NOMO-1 treated with dmso at 0.1 percent for 144 hours (cell line): Measurements from ENCODE around the gene ZNF486.
"Not testable (repeated sequence)": the region's sequence is repeated elsewhere in the genome, so short reads cannot be mapped to it uniquely, and the experiment has no call there.

Experiments
- DNase-seq: peaks from one replicate; lab custom pipeline; 2025; ENCODE audit not compliant: unreplicated experiment; lab: John Stamatoyannopoulos, UW

The ZNF486 gene

GRCh38 chr19:20233105-20233504 lies 66.1 kb downstream of the ZNF486 start:
- no peak for DNase-seq

DNA sequence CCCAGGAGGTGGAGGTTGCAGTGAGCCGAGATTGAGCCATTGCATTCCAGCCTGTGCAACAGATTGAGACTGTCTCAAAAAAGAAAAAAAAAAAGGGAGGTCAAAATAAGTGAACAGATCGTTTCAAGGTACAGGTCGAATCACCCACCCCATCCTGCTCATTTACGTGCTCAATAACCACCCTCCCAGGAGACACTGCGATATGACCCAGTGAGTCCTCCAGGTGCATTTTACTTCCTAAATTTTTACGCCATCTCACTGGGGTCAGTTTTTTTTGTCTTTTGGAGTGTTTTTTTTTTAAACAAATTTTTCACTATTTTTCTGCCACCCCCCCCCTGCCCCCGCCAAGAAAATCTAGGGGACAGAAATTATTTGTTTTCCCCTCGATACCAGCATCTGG lies 68.1 kb downstream of the ZNF486 start:
- no peak for DNase-seq

GRCh38 chr19:20237773-20238623 lies 71.0 kb downstream of the ZNF486 start:
- DNase-seq: no peak

DNA sequence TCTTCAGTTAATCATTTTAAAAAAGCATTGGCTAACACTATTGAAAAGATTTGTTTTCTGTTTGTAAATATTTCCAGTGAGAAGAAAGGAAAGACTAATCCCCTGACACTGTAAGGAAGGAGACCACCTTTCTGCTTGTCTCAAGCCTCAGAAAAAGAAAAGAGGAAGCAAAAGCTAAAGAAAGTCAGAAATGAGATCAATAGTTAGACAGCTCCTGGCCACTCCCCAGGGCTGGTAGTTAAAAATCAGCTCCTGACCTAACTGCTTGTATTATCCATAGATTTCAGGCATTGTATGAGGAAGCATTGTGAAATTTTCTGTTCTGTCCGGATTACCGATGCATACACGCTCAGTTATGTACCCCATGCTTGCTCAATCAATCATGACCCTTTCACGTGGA lies 76.6 kb downstream of the ZNF486 start:
- no peak for DNase-seq

GRCh38 chr19:20244356-20244755 lies 77.3 kb downstream of the ZNF486 start:
- no peak for DNase-seq

DNA sequence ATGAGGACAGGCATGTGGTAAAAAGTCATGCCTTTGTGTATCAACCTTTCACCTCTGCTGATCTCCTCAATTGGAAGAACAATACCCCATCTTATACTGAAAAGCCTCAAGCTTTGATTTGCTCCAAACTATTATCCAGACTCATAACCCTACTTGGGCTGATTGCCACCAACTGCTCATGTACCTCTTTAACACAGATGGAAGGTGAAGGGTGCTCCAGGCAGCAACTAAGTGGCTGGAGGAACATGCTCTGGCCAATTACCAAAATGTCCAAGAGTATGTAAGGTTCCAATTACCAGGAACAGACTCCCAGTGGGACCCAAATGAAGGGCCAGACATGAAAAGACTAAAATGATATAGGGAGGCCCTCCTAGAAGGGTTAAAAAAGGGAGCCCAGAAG lies 78.3 kb downstream of the ZNF486 start:
- no peak for DNase-seq

DNA sequence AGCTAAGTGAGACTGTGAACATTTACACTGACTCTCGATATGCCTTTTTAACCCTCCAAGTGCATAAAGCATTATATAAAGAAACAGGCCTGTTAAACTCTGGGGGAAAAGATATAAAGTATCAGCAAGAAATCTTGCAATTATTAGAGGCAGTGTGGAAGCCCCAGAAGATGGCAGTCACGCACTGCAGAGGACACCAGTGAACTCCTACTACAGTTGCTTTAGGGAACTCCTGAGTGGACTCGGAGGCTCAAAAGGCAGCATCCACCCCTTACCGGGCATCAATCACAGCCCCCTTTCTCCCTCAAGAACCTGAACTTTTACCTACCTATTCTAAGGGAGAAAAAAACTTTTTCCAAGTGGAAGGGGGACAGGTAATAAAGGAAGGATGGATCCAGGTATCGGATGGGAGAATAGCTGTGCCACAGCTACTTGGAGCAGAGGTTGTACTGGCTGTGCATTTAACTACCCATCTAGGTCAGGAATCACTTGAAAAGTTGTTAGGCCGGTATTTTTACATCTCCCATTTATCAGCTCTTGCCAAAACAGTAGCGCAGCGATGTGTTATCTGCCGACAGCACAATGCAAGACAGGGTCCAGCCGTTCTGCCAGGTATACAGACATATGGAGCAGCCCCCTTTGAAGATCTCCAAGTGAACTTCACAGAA lies 80.1 kb downstream of the ZNF486 start:
- no peak for DNase-seq

DNA sequence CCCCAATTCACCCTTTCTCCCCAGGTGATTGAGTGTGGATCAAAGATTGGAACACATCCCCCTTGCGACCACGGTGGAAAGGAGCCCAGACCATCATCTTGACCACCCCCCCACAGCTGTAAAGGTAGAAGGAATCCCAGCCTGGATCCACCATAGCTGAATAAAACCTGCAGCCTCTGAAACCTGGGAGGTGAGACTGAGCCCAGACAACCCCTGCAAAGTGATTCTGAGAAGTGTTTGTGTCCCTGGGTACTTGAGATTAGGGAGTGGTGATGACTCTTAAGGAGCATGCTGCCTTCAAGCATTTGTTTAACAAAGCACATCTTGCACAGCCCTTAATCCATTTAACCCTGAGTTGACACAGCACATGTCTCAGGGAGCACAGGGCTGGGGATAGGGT lies 81.2 kb downstream of the ZNF486 start:
- DNase-seq: not testable (repeated sequence)
